ENCODE data around the gene TLK1.

- TF ChIP-seq, protein P1, sequence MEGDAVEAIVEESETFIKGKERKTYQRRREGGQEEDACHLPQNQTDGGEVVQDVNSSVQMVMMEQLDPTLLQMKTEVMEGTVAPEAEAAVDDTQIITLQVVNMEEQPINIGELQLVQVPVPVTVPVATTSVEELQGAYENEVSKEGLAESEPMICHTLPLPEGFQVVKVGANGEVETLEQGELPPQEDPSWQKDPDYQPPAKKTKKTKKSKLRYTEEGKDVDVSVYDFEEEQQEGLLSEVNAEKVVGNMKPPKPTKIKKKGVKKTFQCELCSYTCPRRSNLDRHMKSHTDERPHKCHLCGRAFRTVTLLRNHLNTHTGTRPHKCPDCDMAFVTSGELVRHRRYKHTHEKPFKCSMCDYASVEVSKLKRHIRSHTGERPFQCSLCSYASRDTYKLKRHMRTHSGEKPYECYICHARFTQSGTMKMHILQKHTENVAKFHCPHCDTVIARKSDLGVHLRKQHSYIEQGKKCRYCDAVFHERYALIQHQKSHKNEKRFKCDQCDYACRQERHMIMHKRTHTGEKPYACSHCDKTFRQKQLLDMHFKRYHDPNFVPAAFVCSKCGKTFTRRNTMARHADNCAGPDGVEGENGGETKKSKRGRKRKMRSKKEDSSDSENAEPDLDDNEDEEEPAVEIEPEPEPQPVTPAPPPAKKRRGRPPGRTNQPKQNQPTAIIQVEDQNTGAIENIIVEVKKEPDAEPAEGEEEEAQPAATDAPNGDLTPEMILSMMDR (IDR thresholded peaks at IDR 0.05; ENCODE audit: insufficient read depth, low read length): no peak
- TF ChIP-seq REST (IDR thresholded peaks at IDR 0.05; ENCODE audit: insufficient replicate concordance, low read depth): no peak
- no peak for TF ChIP-seq POLR2AphosphoS5 (IDR thresholded peaks at IDR 0.05; ENCODE audit: low read depth)
- no peak for TF ChIP-seq GABPA (IDR thresholded peaks at IDR 0.05; ENCODE audit: low read depth)
- no peak for TF ChIP-seq SPI1 (IDR thresholded peaks at IDR 0.05; ENCODE audit: borderline replicate concordance, low read depth)
Observed at GRCh38 chr2:171187819-171188218, 27.1 kb upstream of the TLK1 start.

All from HL-60 (cell line).